NCI-H510A treated with DMSO at 0.1 percent for 48 hours (cell line): ENCODE measurements around the gene ATCAY.
"Not testable (repeated sequence)": the region's sequence is repeated elsewhere in the genome, so short reads cannot be mapped to it uniquely, and the experiment has no call there.

Experiments
- DNase-seq: peaks from one replicate; lab custom pipeline; 2025; lab: John Stamatoyannopoulos, UW

ATCAY gene

DNA sequence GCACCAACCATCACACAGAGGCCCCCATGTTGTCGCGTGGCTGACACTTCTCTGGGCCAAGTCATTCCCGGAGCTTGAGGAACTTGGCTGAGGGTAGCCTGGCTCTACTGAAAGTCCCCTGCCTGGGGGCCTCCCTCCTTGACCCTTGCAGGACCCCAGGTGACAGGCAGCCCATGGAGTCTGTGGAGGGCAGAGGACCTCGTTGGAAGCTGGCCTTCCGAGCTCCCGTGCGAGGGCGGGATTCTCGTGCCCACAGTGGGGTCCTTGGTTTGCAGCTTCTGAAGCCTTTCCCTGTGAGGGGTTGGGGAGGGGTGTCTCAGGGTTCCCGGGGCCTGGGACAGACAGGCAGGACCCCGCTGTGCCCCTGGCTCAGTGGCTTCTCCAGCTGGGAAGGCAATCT is 68.8 kb downstream of the ATCAY start:
- no peak for DNase-seq

- DNase-seq = no peak
These were observed 69.7 kb downstream of the ATCAY start for GRCh38 chr19:3949997-3950859.

DNA sequence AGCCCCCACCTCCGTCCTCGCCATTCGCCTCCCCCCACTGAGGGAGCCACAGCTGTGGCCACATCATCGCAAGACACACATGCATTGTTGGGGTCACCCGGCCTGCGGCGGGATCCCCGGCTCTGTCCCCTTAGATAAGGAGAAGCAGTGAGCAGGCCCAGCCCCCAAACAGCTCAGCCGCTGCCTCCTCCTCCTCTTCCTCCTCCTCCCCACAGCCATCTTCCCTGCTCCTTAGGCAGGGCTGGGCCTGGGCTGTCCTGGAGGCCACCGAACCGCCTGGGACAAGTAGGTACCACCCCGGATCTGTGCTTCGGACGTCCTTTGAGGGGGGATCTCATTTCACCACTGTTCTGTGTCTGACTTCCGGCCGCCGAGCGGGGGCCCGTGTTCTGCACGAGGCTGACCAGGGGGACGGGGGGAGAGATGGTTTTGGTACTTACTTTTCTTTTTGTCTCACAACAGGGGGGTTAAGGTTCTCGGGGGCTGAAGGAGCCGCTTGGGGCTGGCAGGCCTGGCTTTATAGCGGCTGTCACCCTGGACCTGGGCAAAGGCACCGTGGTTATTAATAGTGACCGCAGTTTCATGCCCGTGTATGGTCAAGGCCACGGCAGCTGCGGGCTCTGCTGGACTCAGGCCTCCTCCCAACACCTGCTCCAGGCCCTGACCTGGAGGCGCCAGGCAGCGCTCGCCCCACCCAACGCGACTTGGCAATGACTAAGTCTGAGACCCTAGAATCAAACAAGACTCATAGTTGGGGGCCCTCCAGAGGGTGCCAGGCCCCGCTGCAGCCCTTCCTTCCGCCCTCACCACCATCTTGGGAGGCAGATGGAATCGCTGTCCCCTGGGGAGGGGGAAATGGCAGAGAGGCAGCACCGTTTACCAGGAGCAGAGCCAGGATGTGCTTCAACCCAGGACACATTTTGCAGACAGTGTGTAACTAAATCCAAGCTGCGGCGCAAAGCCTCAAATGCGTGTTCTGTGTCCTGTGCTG is 70.7 kb downstream of the ATCAY start:
- no peak for DNase-seq

DNA sequence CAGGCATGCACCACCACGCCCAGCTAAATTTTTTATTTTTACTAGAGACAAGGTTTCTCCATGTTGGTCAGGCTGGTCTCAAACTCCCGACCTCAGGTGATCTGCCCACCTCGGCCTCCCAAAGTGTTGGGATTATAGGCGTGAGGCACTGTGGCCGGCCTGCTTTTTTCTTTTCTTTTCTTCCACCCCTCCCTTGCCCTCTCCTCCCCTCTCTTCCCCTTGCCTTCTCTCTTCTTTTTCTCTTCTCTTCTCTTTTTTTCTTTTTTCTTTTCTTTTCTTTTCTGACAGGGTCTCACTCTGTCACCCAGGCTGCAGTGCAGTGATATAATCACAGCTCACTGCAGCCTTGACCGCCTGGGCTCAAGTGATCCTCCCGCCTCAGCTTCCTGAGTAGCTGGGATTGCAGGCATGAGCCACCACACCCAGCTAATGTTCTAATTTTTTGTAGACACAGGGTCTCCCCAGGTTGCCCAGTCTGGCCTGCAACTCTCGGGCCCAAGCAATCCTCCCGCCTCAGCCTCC is 72.3 kb downstream of the ATCAY start:
- DNase-seq = not testable (repeated sequence)

- no peak for DNase-seq
These were observed 73.6 kb downstream of the ATCAY start for GRCh38 chr19:3954107-3954506.

GRCh38 chr19:3955276-3955675 is 74.8 kb downstream of the ATCAY start:
- DNase-seq = not testable (repeated sequence)

- DNase-seq = no peak
These were observed 75.2 kb downstream of the ATCAY start for GRCh38 chr19:3955688-3956087.

DNA sequence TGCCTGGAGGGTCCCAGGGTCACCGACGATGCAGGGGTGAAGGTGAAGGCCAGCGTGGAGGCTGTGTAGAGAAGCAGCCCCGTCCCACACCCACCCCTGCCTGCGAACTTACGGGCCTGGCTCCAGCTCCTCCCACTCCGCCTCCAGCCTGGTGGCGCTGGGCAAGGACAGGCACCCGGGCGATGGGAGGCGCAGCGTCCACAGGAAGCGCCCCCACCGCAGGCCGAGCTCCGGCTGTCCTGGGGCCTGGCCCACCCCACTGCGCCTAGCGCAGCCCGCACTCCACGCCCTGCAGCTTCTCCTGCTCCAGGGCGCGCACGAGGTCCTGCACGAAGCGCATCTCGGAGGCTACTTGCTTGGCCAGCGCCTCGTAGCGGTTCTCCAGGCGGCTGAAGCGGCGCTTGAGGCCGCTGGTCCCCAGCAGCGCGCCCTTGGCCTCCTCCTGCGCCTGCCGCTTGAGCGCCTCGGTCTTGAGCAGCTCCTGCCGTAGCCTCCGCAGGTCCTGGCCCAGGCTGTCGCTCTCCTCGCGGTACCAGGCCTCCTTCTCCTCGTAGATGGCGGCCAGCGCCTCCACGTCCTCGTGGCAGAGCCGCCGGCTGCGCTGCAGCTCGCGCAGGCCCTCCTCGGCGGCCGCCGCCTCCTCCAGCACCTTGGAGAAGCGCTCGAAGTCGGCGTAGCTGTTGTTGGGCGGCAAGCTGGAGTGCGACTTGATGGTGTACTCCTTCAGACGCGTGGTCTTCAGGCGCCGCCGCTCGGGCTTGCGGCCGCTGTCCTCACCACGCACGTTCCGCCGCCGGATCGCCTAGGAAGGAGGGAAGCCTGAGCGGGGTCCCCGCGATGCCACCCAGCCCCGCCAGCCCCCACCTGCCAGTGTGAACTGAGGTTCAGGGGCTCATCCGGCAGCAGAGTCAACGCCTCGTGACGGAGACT is 78.6 kb downstream of the ATCAY start:
- no peak for DNase-seq

DNA sequence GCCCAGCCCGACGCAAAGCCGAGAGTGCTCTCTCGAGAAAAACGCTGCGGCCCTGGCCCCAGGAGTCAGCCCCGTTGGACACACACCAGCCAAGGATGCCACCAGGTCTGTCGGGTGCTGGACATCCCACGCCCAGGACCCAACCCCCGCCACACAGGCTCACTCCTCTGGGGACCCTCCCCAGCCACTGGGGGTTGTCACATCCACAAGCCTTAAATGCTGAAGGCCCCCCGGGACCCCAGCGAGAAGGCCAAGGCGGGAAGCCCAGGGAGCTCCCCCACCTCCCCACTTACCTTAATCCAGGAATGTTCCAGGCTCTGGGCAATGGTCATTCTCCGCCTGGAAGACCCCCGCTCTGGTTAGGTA is 79.3 kb downstream of the ATCAY start:
- no peak for DNase-seq

DNA sequence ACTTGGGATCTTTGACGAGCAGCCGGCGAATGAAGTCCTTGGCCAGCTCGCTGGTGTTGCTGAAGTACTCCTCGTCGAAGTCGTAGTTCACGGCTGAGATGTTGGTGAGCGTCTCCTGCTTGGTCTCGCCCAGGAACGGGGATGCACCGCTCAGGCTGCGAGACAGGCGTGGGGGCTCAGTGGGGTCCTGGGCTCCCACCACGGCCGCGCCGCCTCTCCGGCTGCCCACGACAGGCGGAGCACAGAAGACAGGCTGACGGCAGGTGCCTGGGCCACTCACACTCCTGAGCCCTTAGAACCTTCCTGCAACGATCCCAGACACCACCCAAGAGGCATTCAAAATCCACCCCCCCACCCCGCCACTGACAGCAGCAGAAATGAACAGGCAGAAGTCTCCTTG is 80.5 kb downstream of the ATCAY start:
- no peak for DNase-seq

GRCh38 chr19:3963458-3964255 is 83.2 kb downstream of the ATCAY start:
- DNase-seq = no peak

GRCh38 chr19:3964256-3965194 is 84.0 kb downstream of the ATCAY start:
- DNase-seq = no peak

DNA sequence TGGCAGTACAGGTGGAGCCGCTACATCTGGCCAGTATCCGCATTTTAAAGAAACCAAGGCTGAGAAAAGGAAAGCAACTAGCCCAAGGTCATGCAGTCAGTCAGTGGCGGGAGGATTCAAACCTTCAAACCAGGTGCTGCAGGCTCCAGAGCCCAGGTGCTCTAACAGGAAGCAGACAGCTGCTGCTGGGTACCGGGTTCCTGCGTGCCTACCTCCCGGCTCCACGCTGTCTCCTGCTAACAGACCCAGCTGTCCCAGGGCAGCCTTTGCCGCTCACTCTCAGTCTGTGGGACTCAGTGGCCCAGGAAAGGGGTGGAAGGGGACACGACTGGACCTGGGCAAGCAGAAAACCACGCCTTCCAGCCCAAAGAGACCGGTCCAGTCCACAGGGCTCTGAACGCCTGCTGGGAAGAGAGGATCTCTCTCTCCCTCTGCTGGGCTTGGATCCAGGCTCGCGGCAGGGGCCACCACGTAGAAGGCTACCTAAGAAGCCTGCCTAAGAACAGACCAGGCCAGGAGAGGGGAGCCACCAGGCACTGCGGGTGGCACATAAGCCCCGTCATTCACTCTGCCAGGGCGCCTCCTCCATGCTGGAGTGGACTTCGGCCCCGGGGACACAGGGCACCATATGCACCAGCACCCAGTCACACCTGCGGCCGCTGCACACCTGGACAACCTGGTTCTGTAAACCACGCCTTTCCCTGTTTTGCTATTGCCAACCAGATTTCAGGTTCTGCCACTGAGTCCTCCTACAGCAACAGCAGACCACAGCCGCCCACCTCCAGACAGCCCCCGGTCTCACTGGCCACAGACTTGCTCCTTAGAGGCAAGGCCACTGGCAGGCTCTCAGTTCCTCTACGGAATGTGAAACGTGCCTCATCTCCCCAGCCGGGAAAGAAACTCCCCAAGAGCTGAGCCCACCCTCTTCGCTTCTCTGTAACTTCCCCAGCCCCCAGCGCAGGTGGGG is 85.8 kb downstream of the ATCAY start:
- DNase-seq = no peak

- not testable (repeated sequence) for DNase-seq
These were observed 87.5 kb downstream of the ATCAY start for GRCh38 chr19:3967983-3968382.

DNA sequence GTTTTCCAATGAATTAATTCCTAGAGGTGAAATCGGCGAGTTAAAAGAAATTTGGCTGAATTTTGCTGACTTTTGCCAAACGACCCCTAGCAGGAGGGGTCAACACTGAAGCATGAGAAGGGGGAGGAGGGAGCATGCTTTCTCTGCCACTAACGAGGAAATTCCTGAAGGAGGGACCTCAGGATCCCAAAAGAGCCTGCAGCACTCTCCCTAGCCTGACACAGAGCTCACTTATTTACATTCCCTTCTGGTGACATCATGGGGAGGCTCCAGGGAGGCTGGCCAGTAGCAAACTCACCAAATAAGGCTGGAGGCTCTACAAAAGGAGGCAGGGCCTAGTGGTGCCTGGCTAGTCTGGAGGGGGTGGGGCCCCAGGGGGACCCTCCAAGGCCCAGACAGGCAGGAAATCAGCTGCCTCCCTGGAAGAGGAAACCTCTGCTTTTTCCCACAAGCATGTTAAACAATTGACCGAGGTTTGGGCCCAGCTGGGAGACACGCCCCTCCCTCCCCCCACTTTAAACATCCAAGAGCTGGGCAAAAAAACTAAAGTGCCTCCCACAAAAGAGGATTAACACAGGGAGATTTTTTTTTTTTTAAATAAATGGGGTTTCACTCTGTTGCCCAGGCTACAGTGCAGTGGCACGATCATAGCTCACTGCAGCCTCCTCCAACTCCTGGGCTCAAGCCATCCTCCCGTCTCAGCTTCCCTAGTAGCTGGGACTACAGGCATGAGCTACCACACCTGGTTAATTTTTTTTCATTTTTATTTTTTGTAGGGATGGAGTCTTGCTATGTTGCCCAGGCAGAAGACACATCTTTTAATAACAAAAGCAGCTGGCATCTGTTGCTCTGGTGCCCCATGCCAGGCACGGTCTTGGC is 88.3 kb downstream of the ATCAY start:
- peak; percentile 77 for DNase-seq

- peak; percentile 52 for DNase-seq
These were observed 89.2 kb downstream of the ATCAY start for GRCh38 chr19:3969435-3970312.
